IMR-90 (cell line): ENCODE measurements around the gene KDM8. TPM values are rescaled to one million over a fixed set of nuclear protein-coding genes. Genes with fewer than 3 reads are reported as not detected.

ENCODE experiments used
- ATAC-seq: fragments of 200-7000 bp; cut with Tn5 transposase; 2 replicates; pipeline ENCODE4 v1.9.1; 2020; ENCODE audit warnings: low read depth, mild to moderate bottlenecking, moderate library complexity
- BruUV-seq: library from RNA; stranded (reverse); fragments of 400-500 nt; replicated peaks from 2 replicates; lab custom pipeline; 2021; lab: Mats Ljungman, UMichigan
- CTCF ChIA-PET: fragments of 300-600 bp; formaldehyde crosslinking; extraction: SDS; loops from one replicate; lab custom pipeline; 2021; ENCODE audit warnings: antibody characterized with exemption; lab: Yijun Ruan, JAX
- POLR2A ChIA-PET: fragments of 300-600 bp; sonication (Branson Sonifier 250); formaldehyde crosslinking; loops from one replicate; lab custom pipeline; 2022; ENCODE audit warnings: antibody characterized with exemption; ENCODE audit not compliant: unreplicated experiment; lab: Charles Lee
- DNase-seq: peaks from one replicate; pipeline ENCODE4 v3.0.0; 2013
- H2AFZ ChIP-seq: replicated peaks from 2 replicates; pipeline ENCODE3; 2013; ENCODE audit warnings: low read length, mild to moderate bottlenecking; ENCODE audit not compliant: poor library complexity
- H2AK5ac ChIP-seq: 2 replicates; pipeline ENCODE4 v1.6.1; 2013; ENCODE audit warnings: low read depth, low read length, inconsistent platforms
- H2AK9ac ChIP-seq: replicated peaks from 2 replicates; pipeline ENCODE3; 2013; ENCODE audit warnings: mild to moderate bottlenecking, low read depth, low read length, moderate library complexity; ENCODE audit not compliant: poor library complexity
- H2BK120ac ChIP-seq: 2 replicates; pipeline ENCODE4 v1.6.1; 2013; ENCODE audit warnings: low read depth, low read length, inconsistent platforms
- H2BK15ac ChIP-seq: 3 replicates; pipeline ENCODE4 v1.6.1; 2013; ENCODE audit warnings: low read depth, low read length, inconsistent platforms
- H2BK20ac ChIP-seq: 2 replicates; pipeline ENCODE4 v1.6.1; 2013; ENCODE audit warnings: low read depth, mild to moderate bottlenecking, inconsistent platforms, low read length, moderate library complexity
- H2BK5ac ChIP-seq: 2 replicates; pipeline ENCODE4 v1.6.1; 2013; ENCODE audit warnings: mild to moderate bottlenecking, low read depth, low read length, inconsistent platforms; ENCODE audit not compliant: poor library complexity, severe bottlenecking
- H3K14ac ChIP-seq: replicated peaks from 2 replicates; pipeline ENCODE4 v1.6.1; 2013; ENCODE audit warnings: low read depth, low read length, inconsistent platforms
- H3K18ac ChIP-seq: 2 replicates; pipeline ENCODE4 v1.6.1; 2013; ENCODE audit warnings: low read depth, low read length, control low read depth
- H3K23ac ChIP-seq: 2 replicates; pipeline ENCODE4 v1.6.1; 2013; ENCODE audit warnings: low read depth, low read length, inconsistent platforms
- H3K27ac ChIP-seq: 2 replicates; pipeline ENCODE4 v1.5.1; 2013; ENCODE audit warnings: mild to moderate bottlenecking, control low read depth, low read length; ENCODE audit not compliant: insufficient read depth
- H3K27me3 ChIP-seq: 2 replicates; pipeline ENCODE4 v1.6.1; 2013; ENCODE audit warnings: low read length; ENCODE audit not compliant: control insufficient read depth, insufficient read depth
- H3K36me3 ChIP-seq: 2 replicates; pipeline ENCODE4 v1.6.1; 2013; ENCODE audit warnings: low read length, mixed read lengths; ENCODE audit not compliant: control insufficient read depth, insufficient read depth
- H3K4ac ChIP-seq: 2 replicates; pipeline ENCODE4 v1.6.1; 2013; ENCODE audit warnings: low read depth, low read length, inconsistent platforms
- H3K4me1 ChIP-seq: 2 replicates; pipeline ENCODE4 v1.6.1; 2013; ENCODE audit warnings: low read length, mixed read lengths; ENCODE audit not compliant: control insufficient read depth, insufficient read depth
- H3K4me2 ChIP-seq: 2 replicates; pipeline ENCODE4 v1.6.1; 2013; ENCODE audit warnings: low read depth, mild to moderate bottlenecking, control low read depth, low read length, moderate library complexity
- H3K4me3 ChIP-seq: 2 replicates; pipeline ENCODE4 v1.5.1; 2013; ENCODE audit warnings: low read depth, mild to moderate bottlenecking, control low read depth, low read length, moderate library complexity; ENCODE audit not compliant: insufficient read depth
- H3K56ac ChIP-seq: 2 replicates; pipeline ENCODE4 v1.6.1; 2013; ENCODE audit warnings: low read length, inconsistent platforms; ENCODE audit not compliant: insufficient read depth; ENCODE audit errors: extremely low read depth
- H3K79me1 ChIP-seq, 2 experiments: 2 replicates each; pipeline ENCODE4 v1.6.1; 2013; ENCODE audit warnings: low read length in 2 of 2, inconsistent platforms in 1 of 2, low read depth in 1 of 2
- H3K9ac ChIP-seq: 2 replicates; pipeline ENCODE4 v1.6.1; 2013; ENCODE audit warnings: low read depth, low read length, control low read depth
- H3K9me1 ChIP-seq: 2 replicates; pipeline ENCODE4 v1.6.1; 2013; ENCODE audit warnings: low read length, inconsistent platforms; ENCODE audit not compliant: insufficient read depth
- H3K9me3 ChIP-seq: 2 replicates; pipeline ENCODE4 v1.6.1; 2013; ENCODE audit warnings: low read length; ENCODE audit not compliant: control insufficient read depth, insufficient read depth
- H4K20me1 ChIP-seq: 2 replicates; pipeline ENCODE4 v1.6.1; 2013; ENCODE audit warnings: low read length, inconsistent platforms; ENCODE audit not compliant: insufficient read depth
- H4K5ac ChIP-seq: 2 replicates; pipeline ENCODE4 v1.6.1; 2013; ENCODE audit warnings: mild to moderate bottlenecking, low read depth, low read length, control low read depth
- H4K8ac ChIP-seq, 2 experiments: 2 replicates each; pipeline ENCODE4 v1.6.1; 2013; ENCODE audit warnings: low read depth in 2 of 2, low read length in 2 of 2, control low read depth in 1 of 2, inconsistent platforms in 1 of 2
- H4K91ac ChIP-seq: 2 replicates; pipeline ENCODE4 v1.6.1; 2013; ENCODE audit warnings: low read depth, low read length, inconsistent platforms; ENCODE audit not compliant: insufficient read depth
- BHLHE40 ChIP-seq: fragments of 150-350 bp; IDR thresholded peaks from 2 replicates; pipeline ENCODE4 v1.6.1; 2016; ENCODE audit warnings: mild to moderate bottlenecking, low read depth, low read length
- CEBPB ChIP-seq: IDR thresholded peaks from 2 replicates; pipeline ENCODE4 v1.6.1; 2012; ENCODE audit warnings: low read depth, low read length, improper control_type of control experiment
- CHD1 ChIP-seq: IDR thresholded peaks from 2 replicates; pipeline ENCODE4 v1.6.1; 2012; ENCODE audit warnings: low read depth, low read length, improper control_type of control experiment
- MAFK ChIP-seq: IDR thresholded peaks from 2 replicates; pipeline ENCODE4 v1.6.1; 2012; ENCODE audit warnings: low read depth, low read length, improper control_type of control experiment
- MAZ ChIP-seq: IDR thresholded peaks from 2 replicates; pipeline ENCODE4 v1.6.1; 2012; ENCODE audit warnings: low read depth, mild to moderate bottlenecking, low read length, improper control_type of control experiment, moderate library complexity, borderline replicate concordance
- MXI1 ChIP-seq: IDR thresholded peaks from 2 replicates; pipeline ENCODE4 v1.6.1; 2012; ENCODE audit warnings: low read depth, mild to moderate bottlenecking, low read length, moderate library complexity, borderline replicate concordance
- NFE2L2 ChIP-seq: fragments of 150-350 bp; IDR thresholded peaks from 2 replicates; pipeline ENCODE4 v1.6.1; 2016; ENCODE audit warnings: low read depth, mild to moderate bottlenecking, low read length
- RAD21 ChIP-seq: IDR thresholded peaks from 2 replicates; pipeline ENCODE4 v1.6.1; 2012; ENCODE audit warnings: low read length, improper control_type of control experiment
- RCOR1 ChIP-seq: IDR thresholded peaks from 2 replicates; pipeline ENCODE4 v1.6.1; 2012; ENCODE audit warnings: mild to moderate bottlenecking, low read length, improper control_type of control experiment; ENCODE audit not compliant: insufficient replicate concordance
- RFX5 ChIP-seq: IDR thresholded peaks from 2 replicates; pipeline ENCODE4 v1.8.0; 2012; ENCODE audit warnings: low read depth, mild to moderate bottlenecking, low read length, moderate library complexity
- SMC3 ChIP-seq: fragments of 150-350 bp; IDR thresholded peaks from 2 replicates; pipeline ENCODE4 v1.6.1; 2016; ENCODE audit warnings: low read depth, mild to moderate bottlenecking, antibody characterized with exemption, low read length, moderate library complexity
- WGBS, 2 experiments: methylation state at CpG; one replicate each; pipeline versions ENCODE4 v1.1.5 to v1.1.7; 2013; ENCODE audit warnings: missing lambda C conversion rate in 2 of 2; ENCODE audit not compliant: insufficient read length in 1 of 2; ENCODE audit errors: extremely low coverage in 2 of 2; 5-methylcytosine and 5-hydroxymethylcytosine counted together
- dilution Hi-C: fragments of 300-500 bp; cut with HindIII; formaldehyde crosslinking; loops from one replicate; pipeline ENCODE4 v1.14.3; 2018; ENCODE audit warnings: low sequenced_read_pairs; ENCODE audit not compliant: unreplicated experiment
- in situ Hi-C: fragments of 300-500 bp; cut with MboI; formaldehyde crosslinking; loops from 3 replicates; pipeline ENCODE4 v1.14.3; 2019; ENCODE audit warnings: low sequenced_read_pairs, inconsistent platforms, mixed read lengths
- intact Hi-C: fragments of 100-400 bp; cut with micrococcal nuclease; formaldehyde crosslinking; loops from 2 replicates; pipeline ENCODE4 v1.10.0; 2022
- polyA plus RNA-seq, 3 experiments: library from polyadenylated mRNA; depleted of rRNA; stranded (reverse); fragments of >200 nt; gene quantifications; 2 replicates each; pipeline ENCODE4 v1.2.3, GENCODE V29; 2012; ENCODE audit warnings: low replicate concordance in 1 of 3
- total RNA-seq: library from RNA; depleted of rRNA; stranded (reverse); fragments of >200 nt; gene quantifications from 2 replicates; pipeline ENCODE4 v1.2.3, GENCODE V29; 2012
- TF ChIP-seq, protein P1 (sequence below): fragments of 150-350 bp; IDR thresholded peaks from 2 replicates; pipeline ENCODE4 v1.6.1; 2017; ENCODE audit warnings: mild to moderate bottlenecking, antibody characterized with exemption, low read length, low read depth
- TF ChIP-seq, protein P2 (sequence below): fragments of 150-350 bp; IDR thresholded peaks from 2 replicates; pipeline ENCODE4 v1.6.1; 2016; ENCODE audit warnings: low read depth, mild to moderate bottlenecking, low read length, moderate library complexity, borderline replicate concordance

Gene KDM8
- total and polyA plus RNA-seq, 2 of the 4 experiments (the other 2 are of a cell fraction), result 3.2 to 3.8 TPM

DNA sequence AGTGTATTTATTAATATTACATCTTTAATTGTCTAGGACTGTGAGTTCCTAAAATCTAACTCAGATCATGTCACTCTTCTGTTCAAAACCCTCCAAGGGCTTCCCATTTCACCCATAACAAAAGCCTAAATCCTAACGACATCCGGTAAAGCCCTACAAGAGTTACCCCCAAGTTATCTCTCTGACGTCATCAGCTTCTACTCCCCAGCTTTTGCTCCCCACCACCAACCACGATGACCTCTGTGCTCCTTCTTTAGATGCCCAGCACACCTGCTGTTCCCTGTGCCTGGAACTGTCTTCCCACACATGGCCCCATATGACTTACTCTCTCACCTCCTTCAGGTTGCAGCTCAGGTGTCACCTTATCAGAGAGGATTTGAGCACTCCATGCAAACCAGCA is 6.3 kb upstream of the KDM8 start:
- Histone ChIP-seq H3K36me3 (no peaks in the 10 kb centered on the region), H3K4ac (no peak overlapping the region), H2AK5ac (no peak overlapping the region), H3K23ac (no peak overlapping the region), H3K56ac (no peak overlapping the region), H2BK20ac (no peak overlapping the region), H3K4me1 (no peaks in the 10 kb centered on the region), H4K8ac (no peak overlapping the region), H2AFZ (no peak overlapping the region), H2BK5ac (no peak overlapping the region), H3K4me2 (no peak overlapping the region), H3K27me3 (peaks cover 20% of the 10 kb centered on the region), H2BK120ac (no peak overlapping the region), H3K14ac (no peak overlapping the region), H3K27ac (no peak overlapping the region), H2AK9ac (no peak overlapping the region), H3K4me3 (no peak overlapping the region), H3K79me1 (no peaks in the 10 kb centered on the region), H3K9me1 (no peaks in the 10 kb centered on the region), H2BK15ac (no peak overlapping the region), H4K5ac (no peak overlapping the region), H4K91ac (no peak overlapping the region), H3K9ac (no peak overlapping the region), H3K9me3 (no peaks in the 10 kb centered on the region), H3K18ac (no peak overlapping the region), H4K20me1 (no peaks in the 10 kb centered on the region)
- BruUV-seq, result no TSS peak
- ChIA-PET CTCF (no interaction called here), POLR2A (no interaction called here)
- dilution Hi-C loops (no loop called here), intact Hi-C loops (no loop called here), in situ Hi-C loops (no loop called here)
- DNase-seq, result no peak
- TF ChIP-seq, protein P1, sequence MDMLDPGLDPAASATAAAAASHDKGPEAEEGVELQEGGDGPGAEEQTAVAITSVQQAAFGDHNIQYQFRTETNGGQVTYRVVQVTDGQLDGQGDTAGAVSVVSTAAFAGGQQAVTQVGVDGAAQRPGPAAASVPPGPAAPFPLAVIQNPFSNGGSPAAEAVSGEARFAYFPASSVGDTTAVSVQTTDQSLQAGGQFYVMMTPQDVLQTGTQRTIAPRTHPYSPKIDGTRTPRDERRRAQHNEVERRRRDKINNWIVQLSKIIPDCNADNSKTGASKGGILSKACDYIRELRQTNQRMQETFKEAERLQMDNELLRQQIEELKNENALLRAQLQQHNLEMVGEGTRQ, result no peak
- no peak for TF ChIP-seq SMC3
- TF ChIP-seq, protein P2, sequence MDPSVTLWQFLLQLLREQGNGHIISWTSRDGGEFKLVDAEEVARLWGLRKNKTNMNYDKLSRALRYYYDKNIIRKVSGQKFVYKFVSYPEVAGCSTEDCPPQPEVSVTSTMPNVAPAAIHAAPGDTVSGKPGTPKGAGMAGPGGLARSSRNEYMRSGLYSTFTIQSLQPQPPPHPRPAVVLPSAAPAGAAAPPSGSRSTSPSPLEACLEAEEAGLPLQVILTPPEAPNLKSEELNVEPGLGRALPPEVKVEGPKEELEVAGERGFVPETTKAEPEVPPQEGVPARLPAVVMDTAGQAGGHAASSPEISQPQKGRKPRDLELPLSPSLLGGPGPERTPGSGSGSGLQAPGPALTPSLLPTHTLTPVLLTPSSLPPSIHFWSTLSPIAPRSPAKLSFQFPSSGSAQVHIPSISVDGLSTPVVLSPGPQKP, result no peak
- no peak for TF ChIP-seq RCOR1
- TF ChIP-seq RAD21, result no peak
- TF ChIP-seq CHD1, result no peak
- TF ChIP-seq NFE2L2, result no peak
- no peak for TF ChIP-seq MAFK
- TF ChIP-seq BHLHE40, result no peak
- TF ChIP-seq RFX5, result no peak
- no peak for TF ChIP-seq MXI1
- no peak for TF ChIP-seq MAZ
- TF ChIP-seq CEBPB, result no peak
- no peak for ATAC-seq
- WGBS, 2 experiments, result 71% methylated on average over 4 of the region's 4 CpGs; no CpG with 5 or more reads in 1 of the 2 experiments
